ENCODE measurements around the gene KTN1.

The KTN1 gene

GRCh38 chr14:55610713-55611370 lies 30.8 kb downstream of the KTN1 start:
- DNase-seq = no peak

GRCh38 chr14:55611859-55612258 lies 31.9 kb downstream of the KTN1 start:
- no peak for DNase-seq

GRCh38 chr14:55614304-55614703 lies 34.3 kb downstream of the KTN1 start:
- DNase-seq = no peak

- no peak for DNase-seq
Measured at GRCh38 chr14:55620277-55620676, 40.3 kb downstream of the KTN1 start.

GRCh38 chr14:55620981-55621380 lies 41.0 kb downstream of the KTN1 start:
- no peak for DNase-seq

GRCh38 chr14:55621391-55621790 lies 41.4 kb downstream of the KTN1 start:
- no peak for DNase-seq

GRCh38 chr14:55624913-55625312 lies 44.9 kb downstream of the KTN1 start:
- DNase-seq = no peak

GRCh38 chr14:55625481-55625880 lies 45.5 kb downstream of the KTN1 start:
- DNase-seq = no peak

- DNase-seq = no peak
Measured at GRCh38 chr14:55626131-55626530, 46.1 kb downstream of the KTN1 start.

GRCh38 chr14:55628426-55628825 lies 48.4 kb downstream of the KTN1 start:
- DNase-seq = no peak

- DNase-seq = no peak
Measured at GRCh38 chr14:55638665-55639064, 58.7 kb downstream of the KTN1 start.

- DNase-seq = no peak
Measured at GRCh38 chr14:55641290-55641689, 61.3 kb downstream of the KTN1 start.

- DNase-seq = no peak
Measured at GRCh38 chr14:55641954-55642353, 61.9 kb downstream of the KTN1 start.

GRCh38 chr14:55645145-55645544 lies 65.1 kb downstream of the KTN1 start:
- DNase-seq = no peak

GRCh38 chr14:55645845-55646832 lies 66.1 kb downstream of the KTN1 start:
- DNase-seq = no peak

GRCh38 chr14:55650992-55651391 lies 71.0 kb downstream of the KTN1 start:
- no peak for DNase-seq

GRCh38 chr14:55654243-55654642 lies 74.2 kb downstream of the KTN1 start:
- DNase-seq = no peak

- no peak for DNase-seq
Measured at GRCh38 chr14:55661029-55661428, 81.0 kb downstream of the KTN1 start.

GRCh38 chr14:55662752-55663151 lies 82.7 kb downstream of the KTN1 start:
- DNase-seq = no peak

- DNase-seq = no peak
Measured at GRCh38 chr14:55665067-55665675, 85.2 kb downstream of the KTN1 start.

- DNase-seq = no peak
Measured at GRCh38 chr14:55667801-55668200, 87.8 kb downstream of the KTN1 start.

- DNase-seq = no peak
Measured at GRCh38 chr14:55671641-55672040, 91.6 kb downstream of the KTN1 start.

GRCh38 chr14:55673048-55673447 lies 93.0 kb downstream of the KTN1 start:
- no peak for DNase-seq

- no peak for DNase-seq
Measured at GRCh38 chr14:55681096-55681495, 101.1 kb downstream of the KTN1 start.
